Measurements from ENCODE around the gene FAM53B.

The FAM53B gene

GRCh38 chr10:124630551-124630950, 113.6 kb downstream of the FAM53B start (continued):
- TF ChIP-seq PATZ1 (CRISPR knock-in tag; IDR thresholded peaks at IDR 0.05; ENCODE audit: borderline replicate concordance) (no peak), ZFP30 (CRISPR knock-in tag; IDR thresholded peaks at IDR 0.05) (no peak), POU6F1 (CRISPR knock-in tag; IDR thresholded peaks at IDR 0.05; ENCODE audit: borderline replicate concordance, low read depth) (no peak)

GRCh38 chr10:124629842-124630241, 114.3 kb downstream of the FAM53B start:
- ATAC-seq, result no peak
- TF ChIP-seq ZFP3 (CRISPR knock-in tag; IDR thresholded peaks at IDR 0.05) (no peak), CSDC2 (CRISPR knock-in tag; IDR thresholded peaks at IDR 0.05) (no peak), ZNF8 (CRISPR knock-in tag; IDR thresholded peaks at IDR 0.05) (no peak), TSHZ2 (CRISPR knock-in tag; IDR thresholded peaks at IDR 0.05) (no peak), SNAI2 (CRISPR knock-in tag; IDR thresholded peaks at IDR 0.05) (no peak), ISL1 (CRISPR knock-in tag; IDR thresholded peaks at IDR 0.05) (no peak), CREB5 (CRISPR knock-in tag; IDR thresholded peaks at IDR 0.05; ENCODE audit: low read depth) (no peak), ZFP30 (CRISPR knock-in tag; IDR thresholded peaks at IDR 0.05) (no peak), RARB (CRISPR knock-in tag; IDR thresholded peaks at IDR 0.05) (no peak), OSR1 (CRISPR knock-in tag; IDR thresholded peaks at IDR 0.05) (no peak), TOX (CRISPR knock-in tag; IDR thresholded peaks at IDR 0.05; ENCODE audit: borderline replicate concordance) (no peak), CSRNP3 (CRISPR knock-in tag; IDR thresholded peaks at IDR 0.05) (no peak), ZNF565 (CRISPR knock-in tag; conservative IDR thresholded peaks at IDR 0.05; ENCODE audit: low read depth) (no peak), POU6F1 (CRISPR knock-in tag; IDR thresholded peaks at IDR 0.05; ENCODE audit: borderline replicate concordance, low read depth) (no peak), ZNF70 (CRISPR knock-in tag; IDR thresholded peaks at IDR 0.05) (no peak), GLIS3 (CRISPR knock-in tag; IDR thresholded peaks at IDR 0.05) (no peak)

GRCh38 chr10:124629415-124629814, 114.8 kb downstream of the FAM53B start:
- no peak for TF ChIP-seq BACH2 (CRISPR knock-in tag; IDR thresholded peaks at IDR 0.05; ENCODE audit: borderline replicate concordance)
- no peak for TF ChIP-seq SNAI2 (CRISPR knock-in tag; IDR thresholded peaks at IDR 0.05)
- TF ChIP-seq RARB (CRISPR knock-in tag; IDR thresholded peaks at IDR 0.05), result no peak
- no peak for TF ChIP-seq TSHZ2 (CRISPR knock-in tag; IDR thresholded peaks at IDR 0.05)
- no peak for TF ChIP-seq OSR1 (CRISPR knock-in tag; IDR thresholded peaks at IDR 0.05)
- no peak for TF ChIP-seq ZNF70 (CRISPR knock-in tag; IDR thresholded peaks at IDR 0.05)
- no peak for TF ChIP-seq ISL1 (CRISPR knock-in tag; IDR thresholded peaks at IDR 0.05)
- TF ChIP-seq PPARA (CRISPR knock-in tag; IDR thresholded peaks at IDR 0.05; ENCODE audit: borderline replicate concordance), result no peak
- no peak for TF ChIP-seq ESRRG (CRISPR knock-in tag; IDR thresholded peaks at IDR 0.05)
- no peak for TF ChIP-seq POU6F1 (CRISPR knock-in tag; IDR thresholded peaks at IDR 0.05; ENCODE audit: borderline replicate concordance, low read depth)
- no peak for TF ChIP-seq TOX (CRISPR knock-in tag; IDR thresholded peaks at IDR 0.05; ENCODE audit: borderline replicate concordance)
- TF ChIP-seq TCF4 (CRISPR knock-in tag; IDR thresholded peaks at IDR 0.05; ENCODE audit: borderline replicate concordance), result no peak
- no peak for ATAC-seq

Measured in SK-N-SH treated with all-trans-retinoic acid at 6 μM for 48 hours (cell line).